Kidney epithelial cell (primary cell): ENCODE measurements around the gene GPR171. TPM values are rescaled to one million over a fixed set of nuclear protein-coding genes. Genes with fewer than 3 reads are reported as not detected.
A peak's percentile ranks its signal among the peaks of the same experiment; 100 is the strongest.

Source experiments
- DNase-seq: peaks from one replicate; pipeline ENCODE4 v3.0.0-alpha.2; 2010; ENCODE audit warnings: low read depth
- H3K27me3 ChIP-seq: 2 replicates; pipeline ENCODE4 v1.6.0; 2011; ENCODE audit warnings: low read length; ENCODE audit not compliant: control insufficient read depth, insufficient read depth
- H3K36me3 ChIP-seq: 2 replicates; pipeline ENCODE4 v1.5.1; 2011; ENCODE audit warnings: low read length; ENCODE audit not compliant: control insufficient read depth, insufficient read depth
- H3K4me3 ChIP-seq: 2 replicates; pipeline ENCODE4 v1.5.1; 2011; ENCODE audit warnings: low read depth, mild to moderate bottlenecking, control low read depth, low read length
- CTCF ChIP-seq: IDR thresholded peaks from 2 replicates; pipeline ENCODE4 v1.5.1; 2011; ENCODE audit warnings: mild to moderate bottlenecking, moderate library complexity, low read length, control low read depth, inconsistent platforms; ENCODE audit not compliant: insufficient read depth, poor library complexity, severe bottlenecking
- total RNA-seq: library from RNA; depleted of rRNA; stranded (reverse); fragments of >200 nt; gene quantifications from 2 replicates; pipeline ENCODE4 v1.2.3, GENCODE V29; 2015

The GPR171 gene
- total RNA-seq, 1 donor from 2014 or later: not detected

- no peak for DNase-seq
- Histone ChIP-seq H3K27me3 (no peaks in the 10 kb centered on the region), H3K36me3 (no peaks in the 10 kb centered on the region), H3K4me3 (no peak overlapping the region)
- TF ChIP-seq CTCF: no peak
Measured at GRCh38 chr3:151226825-151227224, 23.8 kb upstream of the GPR171 start.

- no peaks in the 10 kb centered on the region for H3K27me3 ChIP-seq
- no peaks in the 10 kb centered on the region for H3K36me3 ChIP-seq
- no peak for TF ChIP-seq CTCF
- DNase-seq: peak; percentile 61
- no peak overlapping the region for H3K4me3 ChIP-seq
Measured at GRCh38 chr3:151226088-151226563, 23.1 kb upstream of the GPR171 start.

GRCh38 chr3:151225040-151225975, 22.3 kb upstream of the GPR171 start:
- no peaks in the 10 kb centered on the region for H3K36me3 ChIP-seq
- TF ChIP-seq CTCF: no peak
- DNase-seq: no peak

GRCh38 chr3:151224268-151224866, 21.4 kb upstream of the GPR171 start:
- Histone ChIP-seq H3K4me3 (no peak overlapping the region), H3K36me3 (no peaks in the 10 kb centered on the region), H3K27me3 (no peaks in the 10 kb centered on the region)
- no peak for TF ChIP-seq CTCF
- no peak for DNase-seq

More at GRCh38 chr3:151225040-151225975, 22.3 kb upstream of the GPR171 start:
- Histone ChIP-seq H3K4me3 (no peak overlapping the region), H3K27me3 (no peaks in the 10 kb centered on the region)

GRCh38 chr3:151219056-151219455, 16.0 kb upstream of the GPR171 start:
- TF ChIP-seq CTCF: no peak
- no peaks in the 10 kb centered on the region for H3K27me3 ChIP-seq
- DNase-seq: peak; percentile 72

GRCh38 chr3:151218136-151218535, 15.1 kb upstream of the GPR171 start:
- TF ChIP-seq CTCF: no peak
- no peak for DNase-seq
- Histone ChIP-seq H3K4me3 (no peak overlapping the region), H3K36me3 (no peaks in the 10 kb centered on the region), H3K27me3 (no peaks in the 10 kb centered on the region)

More at GRCh38 chr3:151219056-151219455, 16.0 kb upstream of the GPR171 start:
- Histone ChIP-seq H3K36me3 (no peaks in the 10 kb centered on the region), H3K4me3 (no peak overlapping the region)
